GM12872 (cell line): ENCODE results near the gene SSC5D.

ENCODE experiments used
- TF ChIP-seq, protein P1 (sequence below): IDR thresholded peaks from 3 replicates; pipeline ENCODE4 v1.5.1; 2011; ENCODE audit warnings: low read depth, mild to moderate bottlenecking, low read length, moderate library complexity; ENCODE audit not compliant: insufficient read depth

SSC5D gene

DNA sequence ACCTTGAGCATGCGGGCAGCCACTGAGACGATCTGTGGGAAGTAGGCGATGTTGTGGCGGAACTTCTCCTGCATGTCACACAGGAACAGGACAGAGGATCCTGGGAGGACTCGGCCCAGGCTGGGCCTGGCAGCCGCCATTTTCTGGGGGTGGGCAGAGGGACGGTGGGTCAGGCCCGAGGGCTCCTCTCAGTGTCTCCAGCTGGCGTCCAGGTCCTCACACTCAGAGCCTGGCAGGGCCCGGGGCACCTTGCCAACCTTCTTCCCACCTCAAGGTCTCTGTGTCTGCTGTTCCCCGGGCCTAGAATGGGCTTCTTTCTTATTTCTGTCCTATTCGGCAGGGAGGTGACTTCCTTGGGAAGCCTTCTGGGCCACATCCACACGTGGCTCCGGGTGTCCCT, 31.9 kb upstream of the SSC5D start:
- TF ChIP-seq, protein P1, sequence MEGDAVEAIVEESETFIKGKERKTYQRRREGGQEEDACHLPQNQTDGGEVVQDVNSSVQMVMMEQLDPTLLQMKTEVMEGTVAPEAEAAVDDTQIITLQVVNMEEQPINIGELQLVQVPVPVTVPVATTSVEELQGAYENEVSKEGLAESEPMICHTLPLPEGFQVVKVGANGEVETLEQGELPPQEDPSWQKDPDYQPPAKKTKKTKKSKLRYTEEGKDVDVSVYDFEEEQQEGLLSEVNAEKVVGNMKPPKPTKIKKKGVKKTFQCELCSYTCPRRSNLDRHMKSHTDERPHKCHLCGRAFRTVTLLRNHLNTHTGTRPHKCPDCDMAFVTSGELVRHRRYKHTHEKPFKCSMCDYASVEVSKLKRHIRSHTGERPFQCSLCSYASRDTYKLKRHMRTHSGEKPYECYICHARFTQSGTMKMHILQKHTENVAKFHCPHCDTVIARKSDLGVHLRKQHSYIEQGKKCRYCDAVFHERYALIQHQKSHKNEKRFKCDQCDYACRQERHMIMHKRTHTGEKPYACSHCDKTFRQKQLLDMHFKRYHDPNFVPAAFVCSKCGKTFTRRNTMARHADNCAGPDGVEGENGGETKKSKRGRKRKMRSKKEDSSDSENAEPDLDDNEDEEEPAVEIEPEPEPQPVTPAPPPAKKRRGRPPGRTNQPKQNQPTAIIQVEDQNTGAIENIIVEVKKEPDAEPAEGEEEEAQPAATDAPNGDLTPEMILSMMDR, result no peak

GRCh38 chr19:55457683-55458457, 30.4 kb upstream of the SSC5D start:
- TF ChIP-seq, protein P1, result no peak

- TF ChIP-seq, protein P1, result no peak
Observed at GRCh38 chr19:55459551-55459949, 28.7 kb upstream of the SSC5D start.

DNA sequence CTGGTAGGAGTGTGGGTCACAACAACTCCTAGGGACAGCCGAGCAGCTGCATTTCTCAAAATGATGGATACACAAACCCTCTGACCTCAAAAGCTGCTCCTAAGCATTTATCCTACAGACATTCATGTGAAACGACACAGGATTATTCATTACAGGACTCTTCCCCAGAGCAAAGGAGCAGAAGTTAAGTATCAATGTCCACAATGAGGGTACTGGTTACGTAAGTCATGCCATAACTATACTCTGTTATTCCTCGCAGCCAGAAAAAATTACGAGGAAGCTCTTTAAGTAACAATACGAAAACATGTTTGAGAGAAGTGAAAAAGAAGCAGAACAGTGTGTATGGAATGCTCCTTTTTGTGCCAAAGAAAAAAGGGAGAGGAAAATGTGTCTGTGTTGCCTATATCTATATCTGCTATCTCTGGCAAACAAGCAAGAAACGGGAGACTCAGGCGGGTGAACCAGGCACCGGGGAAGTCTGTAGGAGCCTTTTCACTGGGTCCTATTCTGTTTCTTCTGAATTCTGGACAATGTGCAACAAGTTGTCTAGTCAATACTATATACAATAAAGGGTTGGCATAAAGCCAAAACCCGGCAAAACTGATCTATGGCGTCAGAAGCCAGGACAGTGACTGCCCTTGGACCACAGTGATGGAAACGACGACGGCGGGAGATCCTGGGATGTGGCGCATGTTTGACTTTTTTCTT, 28.1 kb upstream of the SSC5D start:
- TF ChIP-seq, protein P1, result no peak

DNA sequence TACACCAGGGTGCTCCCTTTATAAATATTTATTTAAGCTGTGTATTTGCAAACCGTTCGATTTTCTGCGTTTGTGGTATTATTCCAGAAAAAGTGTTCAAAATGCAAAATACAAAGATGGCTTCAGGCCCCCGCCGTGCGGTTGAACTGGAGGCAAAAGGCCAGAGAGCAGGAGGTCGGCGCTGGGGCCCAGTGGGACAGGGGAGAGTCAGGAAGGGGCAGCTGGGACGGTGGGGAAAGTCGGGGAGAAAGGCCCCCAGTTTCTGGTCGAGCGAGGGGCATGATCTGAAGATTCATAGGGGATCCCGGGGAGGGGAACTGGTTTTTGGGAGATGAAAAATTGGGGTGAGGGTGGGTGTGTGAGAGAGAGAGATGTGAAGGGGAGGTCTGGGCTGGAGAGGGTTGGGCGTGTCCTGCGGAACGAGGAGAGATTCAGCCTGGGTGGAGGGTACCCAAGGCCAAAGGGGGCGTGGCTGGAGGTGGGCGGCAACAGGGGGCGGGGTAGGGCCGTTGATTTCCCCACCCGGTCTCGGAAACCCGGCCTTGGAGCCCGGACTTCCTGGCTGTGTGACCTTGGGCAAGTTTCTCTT, 27.5 kb upstream of the SSC5D start:
- TF ChIP-seq, protein P1, result no peak

DNA sequence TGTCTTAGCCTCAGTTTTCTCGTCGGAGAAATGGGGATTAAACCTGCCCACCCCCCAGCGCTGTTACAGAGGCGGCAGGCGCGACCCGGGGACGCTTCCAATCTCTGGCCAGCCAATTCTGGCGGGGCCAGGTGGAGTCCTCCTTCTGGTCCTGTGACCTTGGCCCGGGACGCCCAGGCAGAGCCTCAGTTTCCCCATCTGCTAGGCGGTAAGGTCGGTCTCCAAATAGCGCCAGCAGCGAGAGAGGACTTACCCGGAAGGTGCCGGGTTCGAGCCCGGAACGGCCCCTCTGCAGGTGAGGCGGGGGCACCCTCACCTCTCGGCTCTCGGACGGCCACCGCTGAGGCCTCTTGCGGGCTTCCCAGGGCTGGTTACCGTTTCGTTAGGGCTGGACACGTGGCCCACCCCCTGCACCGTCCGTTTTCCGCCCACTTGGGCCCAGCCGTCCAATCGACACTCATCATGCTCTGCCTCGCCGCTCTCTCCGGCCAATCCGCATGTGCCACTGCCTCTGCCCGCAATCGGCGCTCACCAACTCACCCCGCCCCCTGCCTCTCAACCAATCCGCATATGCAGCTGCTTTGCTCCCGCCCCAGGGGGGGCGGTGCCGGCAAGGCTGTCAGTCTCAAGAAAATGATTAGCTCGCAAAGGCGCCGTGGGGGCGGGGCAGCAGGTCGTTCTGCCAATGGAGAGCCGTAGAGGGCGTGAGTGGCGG, 26.8 kb upstream of the SSC5D start, which contains the start of gene ISOC2:
Gene ISOC2, minus strand, starts transcription at position 384 of the 715 bp plus-strand sequence. CDS start 5,156 bp downstream, outside the sequence.
- TF ChIP-seq, protein P1, result no peak

- TF ChIP-seq, protein P1, result no peak
Observed at GRCh38 chr19:55461974-55462626, 26.1 kb upstream of the SSC5D start.
